Measurements from ENCODE around the gene NECAB2. TPM values are rescaled to one million over a fixed set of nuclear protein-coding genes. Genes with fewer than 3 reads are reported as not detected.

Gene NECAB2
- total and polyA plus RNA-seq, 2 of the 8 experiments (the other 6 are each of a cell fraction or from before 2014, with no cell fraction given): 3.6 to 4.2 TPM

- Histone ChIP-seq H4K8ac (ENCODE audit: extremely low read depth, insufficient read depth, low read length) (no peak overlapping the region), H4K5ac (ENCODE audit: insufficient read length, low read depth, low read length) (no peak overlapping the region), H3K79me1 (ENCODE audit: low read depth, low read length) (no peaks in the 10 kb centered on the region), H3K36me3 (ENCODE audit: control insufficient read depth in 2 of 4, insufficient read depth in 4 of 4, low read length in 3 of 4) (no peaks in the 10 kb centered on the region), H3K4ac (replicated peaks; ENCODE audit: insufficient read length, low read depth, low read length) (no peak overlapping the region), H2BK15ac (ENCODE audit: low read length) (no peak overlapping the region), H3K23ac (ENCODE audit: insufficient read length) (no peak overlapping the region), H3K27ac (ENCODE audit: low read depth, low read length) (no peak overlapping the region), H2BK5ac (ENCODE audit: low read depth, low read length) (no peak overlapping the region), H3K79me2 (ENCODE audit: control insufficient read depth in 1 of 2, insufficient read depth in 2 of 2, low read length in 2 of 2) (no peaks in the 10 kb centered on the region), H3K23me2 (ENCODE audit: low read depth, low read length) (no peaks in the 10 kb centered on the region), H2BK12ac (ENCODE audit: low read depth, low read length) (no peak overlapping the region), H3K14ac (ENCODE audit: insufficient read length) (no peak overlapping the region), H2AK5ac (ENCODE audit: low read depth, low read length) (no peak overlapping the region), H3K27me3 (replicated peaks in 1 of 4; ENCODE audit: control insufficient read depth in 3 of 4, extremely low read depth in 1 of 4, insufficient read depth in 3 of 4, low read length in 3 of 4) (peaks cover 0 to 2% (median 0%) of the 10 kb centered on the region in 4 experiments; a peak in 1 of 7 replicates), H2BK20ac (ENCODE audit: low read length) (no peak overlapping the region), H3K4me1 (replicated peaks in 1 of 4; ENCODE audit: control insufficient read depth in 3 of 4, insufficient read depth in 4 of 4, low read length in 3 of 4) (peaks cover 0 to 7% (median 5%) of the 10 kb centered on the region in 4 experiments; a peak in 6 of 7 replicates), H3K9me3 (ENCODE audit: insufficient read depth in 2 of 2, low read depth in 1 of 2, low read length in 1 of 2) (peaks cover 5 to 6% of the 10 kb centered on the region in 2 experiments; a peak in 1 of 4 replicates), H3K9ac (replicated peaks in 1 of 4; ENCODE audit: extremely low read depth in 1 of 4, low read depth in 3 of 4, low read length in 3 of 4) (no peak overlapping the region), H3K4me2 (ENCODE audit: insufficient read depth in 1 of 2, low read depth in 2 of 2, low read length in 2 of 2) (no peak overlapping the region), H3K4me3 (ENCODE audit: extremely low read depth in 1 of 4, insufficient read depth in 2 of 4, low read depth in 3 of 4, low read length in 4 of 4) (no peak overlapping the region), H4K20me1 (replicated peaks in 1 of 2; ENCODE audit: control insufficient read depth in 1 of 2, insufficient read depth in 2 of 2, low read length in 2 of 2) (no peaks in the 10 kb centered on the region), H4K91ac (replicated peaks; ENCODE audit: insufficient read length, low read length) (no peak overlapping the region), H2AFZ (ENCODE audit: low read length) (no peak overlapping the region), H3K56ac (replicated peaks; ENCODE audit: insufficient read length, low read depth, low read length) (no peak overlapping the region), H2BK120ac (replicated peaks; ENCODE audit: low read depth, low read length) (no peak overlapping the region), H3K18ac (ENCODE audit: extremely low read depth, low read length) (no peak overlapping the region)
- 93% methylated on average over 12 of the region's 12 CpGs; no CpG with 5 or more reads in 1 of the 2 experiments for WGBS, 2 experiments (ENCODE audit: extremely low coverage in 1 of 2, insufficient coverage in 1 of 2, insufficient read length in 1 of 2, insufficient replicate concordance in 2 of 2, low coverage in 1 of 2, low lambda C conversion rate in 2 of 2, missing lambda C conversion rate in 1 of 2)
- CTCF ChIA-PET (ENCODE audit: partially characterized antibody): interaction anchor here (0.6 to 12.8 kb wide), 12 partner anchors 8 to 430 kb away, joined by 3 to 267 read pairs (median 4); partner anchors contain the start of gene OSGIN1
- POLR2A ChIA-PET (ENCODE audit: partially characterized antibody): interaction anchor here (0.5 to 1.7 kb wide), 2 partner anchors 18 to 229 kb away, joined by 3 to 5 read pairs; no protein-coding TSS in a partner anchor
- FAIRE-seq (no peak), DNase-seq (ENCODE audit: low read depth in 1 of 2, low spot score in 2 of 2) (no peak)
- TF ChIP-seq CEBPB (IDR thresholded peaks at IDR 0.05; ENCODE audit: low read depth, low read length): no peak
Measured at GRCh38 chr16:84038469-84038868, 70.4 kb downstream of the NECAB2 start.
